Muscle of back (tissue), 13 donors: ENCODE data around the gene HCK. TPM values are rescaled to one million over a fixed set of nuclear protein-coding genes. Genes with fewer than 3 reads are reported as not detected.

Experiments
- DNase-seq, 3 donors: peaks; one replicate each; pipeline versions ENCODE4 v3.0.0 to v3.0.0-alpha.2; 2013
- long read RNA-seq, 9 donors: transcript quantifications; one replicate each; lab custom pipeline, GENCODE V29; 2026
- polyA plus RNA-seq, 10 donors: library from polyadenylated mRNA; unstranded; fragments of 120-200 nt; gene quantifications; one replicate each; pipeline ENCODE4 v1.2.1, GENCODE V29; 2013; ENCODE audit not compliant: insufficient read length in 10 of 10

Gene HCK
- 1 to 10 TPM; 3.4 to 5.7 (median 4.5) TPM for polyA plus RNA-seq
- long read RNA-seq, donor 1, result 0 reads
- long read RNA-seq, donor 2, result 0 reads
- long read RNA-seq, donor 3, result 0 reads
- long read RNA-seq, donor 4, partial matches to known transcripts, result 0 of 1 reads
- long read RNA-seq, donor 4, other reads (novel, unspliced or antisense), result 0 of 1 reads
- long read RNA-seq, donor 5, partial matches to known transcripts, result 0 of 2 reads
- long read RNA-seq, donor 5, other reads (novel, unspliced or antisense), result 0 of 2 reads
- long read RNA-seq, donor 6, result 0 reads
- long read RNA-seq, donor 7, partial matches to known transcripts, result 0 of 1 reads
- long read RNA-seq, donor 7, other reads (novel, unspliced or antisense), result 0 of 1 reads
- long read RNA-seq, donor 8, result 0 reads
- long read RNA-seq, donor 9, result 0 reads

- peak in 1 of 3 donors; percentile 32 for DNase-seq
Measured at GRCh38 chr20:32052090-32052777, at the start of gene HCK. Gene HCK, plus strand, starts transcription at chr20:32052242.

GRCh38 chr20:32003325-32003724 is 48.7 kb upstream of the HCK start:
- DNase-seq, result no peak

- DNase-seq, result peak in 1 of 3 donors; percentile 11
Measured at GRCh38 chr20:32004963-32005362, 47.1 kb upstream of the HCK start.

GRCh38 chr20:32006053-32006452 is 46.0 kb upstream of the HCK start:
- DNase-seq, result no peak

- peak in 1 of 3 donors; percentile 22 for DNase-seq
Measured at GRCh38 chr20:32006841-32007786, 44.9 kb upstream of the HCK start.

- DNase-seq, result peak in 1 of 3 donors; percentile 50
Measured at GRCh38 chr20:32007787-32008616, 44.0 kb upstream of the HCK start.

GRCh38 chr20:32009564-32009963 is 42.5 kb upstream of the HCK start:
- no peak for DNase-seq

GRCh38 chr20:32010101-32010500 is 41.9 kb upstream of the HCK start, which contains the start of gene CCM2L:
Gene CCM2L, plus strand, starts transcription at chr20:32010438. Its CDS starts 17 bp downstream, at chr20:32010455.
- DNase-seq, result no peak

- DNase-seq, result no peak
Measured at GRCh38 chr20:32010666-32011065, 41.4 kb upstream of the HCK start.

GRCh38 chr20:32012159-32012688 is 39.8 kb upstream of the HCK start:
- no peak for DNase-seq

GRCh38 chr20:32013326-32013725 is 38.7 kb upstream of the HCK start:
- no peak for DNase-seq

- DNase-seq, result no peak
Measured at GRCh38 chr20:32017711-32018251, 34.3 kb upstream of the HCK start.

- DNase-seq, result peak in 2 of 3 donors; percentile 6 to 63
Measured at GRCh38 chr20:32018269-32019155, 33.5 kb upstream of the HCK start.

- DNase-seq, result no peak
Measured at GRCh38 chr20:32019156-32019510, 32.9 kb upstream of the HCK start.

- DNase-seq, result no peak
Measured at GRCh38 chr20:32019563-32020463, 32.2 kb upstream of the HCK start.

- no peak for DNase-seq
Measured at GRCh38 chr20:32021091-32021490, 31.0 kb upstream of the HCK start.

GRCh38 chr20:32024683-32025295 is 27.3 kb upstream of the HCK start:
- no peak for DNase-seq

GRCh38 chr20:32027643-32028042 is 24.4 kb upstream of the HCK start:
- DNase-seq, result no peak
